Endodermal cell (in vitro differentiated cells): ENCODE results near the gene MOCS2. TPM values are rescaled to one million over a fixed set of nuclear protein-coding genes. Genes with fewer than 3 reads are reported as not detected.

ENCODE experiments used
- DNase-seq: peaks from one replicate; pipeline ENCODE4 v3.0.0-alpha.2; 2017
- H3K27ac ChIP-seq: 2 replicates; pipeline ENCODE4 v1.5.1; 2013; ENCODE audit warnings: mild to moderate bottlenecking, low read depth, low read length, moderate library complexity
- H3K27me3 ChIP-seq: 2 replicates; pipeline ENCODE4 v1.6.1; 2013; ENCODE audit warnings: mild to moderate bottlenecking, low read length, moderate library complexity; ENCODE audit not compliant: insufficient read depth, control insufficient read depth, poor library complexity, severe bottlenecking
- H3K36me3 ChIP-seq: 2 replicates; pipeline ENCODE4 v1.7.0; 2013; ENCODE audit warnings: mild to moderate bottlenecking, low read length, moderate library complexity; ENCODE audit not compliant: control insufficient read depth, insufficient read depth
- H3K4me1 ChIP-seq: one replicate; pipeline ENCODE4 v1.7.0; 2013; ENCODE audit warnings: low read length; ENCODE audit not compliant: control insufficient read depth, insufficient read depth
- H3K4me3 ChIP-seq: 2 replicates; pipeline ENCODE4 v1.5.1; 2013; ENCODE audit warnings: mild to moderate bottlenecking, low read length, moderate library complexity
- H3K9ac ChIP-seq: 2 replicates; pipeline ENCODE4 v1.6.1; 2013; ENCODE audit warnings: mild to moderate bottlenecking, low read length, moderate library complexity; ENCODE audit not compliant: poor library complexity, severe bottlenecking; ENCODE audit errors: extremely low read depth
- H3K9me3 ChIP-seq: 2 replicates; pipeline ENCODE4 v1.6.1; 2013; ENCODE audit warnings: mild to moderate bottlenecking, low read length, moderate library complexity; ENCODE audit not compliant: control insufficient read depth
- H3K27ac Mint-ChIP-seq: 2 replicates; pipeline ENCODE4 v1.8.0; 2020; ENCODE audit warnings: mixed read lengths
- H3K27me3 Mint-ChIP-seq: 2 replicates; pipeline ENCODE4 v1.8.0; 2021; ENCODE audit warnings: mild to moderate bottlenecking, mixed read lengths; ENCODE audit not compliant: insufficient read depth
- H3K36me3 Mint-ChIP-seq: 2 replicates; pipeline ENCODE4 v1.8.0; 2020; ENCODE audit warnings: low read depth, mixed read lengths
- H3K4me1 Mint-ChIP-seq: 2 replicates; pipeline ENCODE4 v1.8.0; 2020; ENCODE audit warnings: mixed read lengths
- H3K4me3 Mint-ChIP-seq: 2 replicates; pipeline ENCODE4 v1.8.0; 2020; ENCODE audit warnings: mild to moderate bottlenecking, moderate library complexity, mixed read lengths
- H3K9me3 Mint-ChIP-seq: 2 replicates; pipeline ENCODE4 v1.8.0; 2020; ENCODE audit warnings: mild to moderate bottlenecking, mixed read lengths
- WGBS, 2 experiments: methylation state at CpG; one replicate each; pipeline versions ENCODE4 v1.1.5 to v1.1.7; 2013; ENCODE audit warnings: missing lambda C conversion rate in 2 of 2, mixed read lengths in 1 of 2; ENCODE audit not compliant: insufficient coverage in 1 of 2, insufficient read length in 1 of 2; 5-methylcytosine and 5-hydroxymethylcytosine counted together
- total RNA-seq, 2 donors: library from RNA; stranded (reverse); fragmentation: NEBNext Ultra II Directional in 1 of 2; extraction: Animal tissue kit (Norgen Biotek cat#: 25700) in 1 of 2; gene quantifications; 2 replicates in 1 of 2; 3 replicates in 1 of 2; pipeline ENCODE4 v1.2.1, GENCODE V29; 2021
- TF ChIP-seq, protein P1 (sequence below): fragments of 200-600 bp; sonication (generic); conservative IDR thresholded peaks from 2 replicates; pipeline ENCODE4 v1.5.0; 2021; ENCODE audit warnings: antibody characterized with exemption, mild to moderate bottlenecking

Gene MOCS2
- total RNA-seq, 2 donors from 2014 or later = 18.8 to 28.5 TPM

DNA sequence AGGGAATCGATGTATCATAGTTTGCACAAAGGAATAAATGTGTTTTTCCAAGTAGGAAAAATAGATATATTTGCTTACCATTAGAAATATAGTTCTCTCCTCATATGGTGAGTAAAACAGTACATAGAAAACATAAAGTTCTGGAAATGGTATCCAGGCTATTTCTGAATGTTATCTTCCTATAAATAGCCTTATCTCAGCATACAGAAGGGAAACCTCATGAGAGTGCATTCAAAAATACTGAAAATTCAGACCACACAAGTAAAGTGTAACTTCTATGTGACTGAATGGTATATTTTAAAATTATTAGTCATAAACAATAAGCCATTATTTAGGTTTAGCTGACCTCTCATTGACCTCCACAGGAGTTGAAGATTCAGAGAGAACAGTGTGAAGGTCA lies 43.5 kb downstream of the MOCS2 start:
- no peak overlapping the region for H3K9ac ChIP-seq
- no peak overlapping the region for H3K4me3 ChIP-seq
- H3K27me3 ChIP-seq = no peaks in the 10 kb centered on the region
- Mint-ChIP-seq H3K36me3 (no peaks in the 10 kb centered on the region), H3K4me1 (no peaks in the 10 kb centered on the region), H3K9me3 (no peaks in the 10 kb centered on the region), H3K4me3 (no peak overlapping the region), H3K27me3 (no peaks in the 10 kb centered on the region), H3K27ac (no peak overlapping the region)
- H3K4me1 ChIP-seq = no peaks in the 10 kb centered on the region
- no peak for DNase-seq
- no peaks in the 10 kb centered on the region for H3K36me3 ChIP-seq
- TF ChIP-seq, protein P1, sequence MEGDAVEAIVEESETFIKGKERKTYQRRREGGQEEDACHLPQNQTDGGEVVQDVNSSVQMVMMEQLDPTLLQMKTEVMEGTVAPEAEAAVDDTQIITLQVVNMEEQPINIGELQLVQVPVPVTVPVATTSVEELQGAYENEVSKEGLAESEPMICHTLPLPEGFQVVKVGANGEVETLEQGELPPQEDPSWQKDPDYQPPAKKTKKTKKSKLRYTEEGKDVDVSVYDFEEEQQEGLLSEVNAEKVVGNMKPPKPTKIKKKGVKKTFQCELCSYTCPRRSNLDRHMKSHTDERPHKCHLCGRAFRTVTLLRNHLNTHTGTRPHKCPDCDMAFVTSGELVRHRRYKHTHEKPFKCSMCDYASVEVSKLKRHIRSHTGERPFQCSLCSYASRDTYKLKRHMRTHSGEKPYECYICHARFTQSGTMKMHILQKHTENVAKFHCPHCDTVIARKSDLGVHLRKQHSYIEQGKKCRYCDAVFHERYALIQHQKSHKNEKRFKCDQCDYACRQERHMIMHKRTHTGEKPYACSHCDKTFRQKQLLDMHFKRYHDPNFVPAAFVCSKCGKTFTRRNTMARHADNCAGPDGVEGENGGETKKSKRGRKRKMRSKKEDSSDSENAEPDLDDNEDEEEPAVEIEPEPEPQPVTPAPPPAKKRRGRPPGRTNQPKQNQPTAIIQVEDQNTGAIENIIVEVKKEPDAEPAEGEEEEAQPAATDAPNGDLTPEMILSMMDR = no peak
- 100% methylated on average over 1 of the region's 1 CpG; no CpG with 5 or more reads in 1 of the 2 experiments for whole genome bisulfite sequencing, 2 experiments
- H3K9me3 ChIP-seq = no peaks in the 10 kb centered on the region
- no peak overlapping the region for H3K27ac ChIP-seq

DNA sequence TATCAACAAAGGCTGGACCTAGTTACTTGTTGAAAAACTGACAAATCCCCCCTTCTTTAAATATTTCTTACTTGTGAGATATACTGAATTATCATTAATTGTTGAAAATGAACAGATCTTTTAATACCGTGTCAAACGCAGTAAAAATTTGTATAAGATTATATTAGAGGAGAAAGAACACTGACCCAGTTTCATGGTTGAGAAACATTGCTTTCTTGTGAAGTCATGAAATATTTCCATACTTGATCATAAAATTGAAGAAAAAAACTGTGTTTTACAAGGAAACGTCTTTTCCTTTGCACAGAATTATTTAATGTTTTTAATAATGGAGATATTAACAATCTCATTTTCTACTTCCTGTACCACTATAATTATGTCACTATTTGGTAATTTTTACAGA lies 45.8 kb downstream of the MOCS2 start:
- H3K4me1 Mint-ChIP-seq = no peaks in the 10 kb centered on the region
- H3K27me3 Mint-ChIP-seq = no peaks in the 10 kb centered on the region
- H3K4me3 Mint-ChIP-seq = no peak overlapping the region
- no peak overlapping the region for H3K27ac ChIP-seq
- no peaks in the 10 kb centered on the region for H3K27me3 ChIP-seq
- H3K9me3 ChIP-seq = no peaks in the 10 kb centered on the region
- H3K4me1 ChIP-seq = no peaks in the 10 kb centered on the region
- H3K9ac ChIP-seq = no peak overlapping the region
- H3K4me3 ChIP-seq = no peak overlapping the region
- no peaks in the 10 kb centered on the region for H3K36me3 Mint-ChIP-seq
- TF ChIP-seq, protein P1 = no peak
- 93 to 100% methylated on average over 2 of the region's 3 CpGs for WGBS, 2 experiments
- no peaks in the 10 kb centered on the region for H3K36me3 ChIP-seq
- no peak for DNase-seq
- H3K9me3 Mint-ChIP-seq = no peaks in the 10 kb centered on the region
- no peak overlapping the region for H3K27ac Mint-ChIP-seq

DNA sequence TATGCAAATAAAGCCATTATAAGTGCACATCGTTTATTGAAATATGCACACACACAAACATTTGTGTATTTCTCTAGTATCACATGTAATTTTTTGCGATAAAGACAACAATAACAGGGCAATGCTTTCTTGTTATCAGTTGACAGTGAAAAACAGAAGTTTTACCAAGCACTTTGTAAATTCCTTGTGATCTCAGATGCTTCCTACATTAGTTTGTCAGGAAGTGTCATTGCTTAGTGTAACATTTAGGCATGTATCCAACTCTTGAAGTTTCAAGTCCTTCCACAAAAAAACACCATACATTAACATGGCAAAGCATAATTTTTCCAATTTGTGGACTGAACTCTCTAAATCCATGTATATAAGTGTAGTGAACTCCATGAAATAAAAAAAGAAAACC lies 46.4 kb downstream of the MOCS2 start:
- Histone ChIP-seq H3K4me3 (no peak overlapping the region), H3K36me3 (no peaks in the 10 kb centered on the region), H3K4me1 (no peaks in the 10 kb centered on the region), H3K9me3 (no peaks in the 10 kb centered on the region), H3K9ac (no peak overlapping the region), H3K27me3 (no peaks in the 10 kb centered on the region), H3K27ac (no peak overlapping the region)
- TF ChIP-seq, protein P1 = no peak
- H3K27ac Mint-ChIP-seq = no peak overlapping the region
- WGBS, 2 experiments = 93 to 94% methylated on average over 2 of the region's 2 CpGs
- peaks cover 1% of the 10 kb centered on the region for H3K4me1 Mint-ChIP-seq
- H3K9me3 Mint-ChIP-seq = no peaks in the 10 kb centered on the region
- H3K36me3 Mint-ChIP-seq = no peaks in the 10 kb centered on the region
- H3K4me3 Mint-ChIP-seq = no peak overlapping the region
- no peak for DNase-seq
- no peaks in the 10 kb centered on the region for H3K27me3 Mint-ChIP-seq
